Right cardiac atrium (tissue), 5 donors: ENCODE measurements around the gene TTC3. TPM values are rescaled to one million over a fixed set of nuclear protein-coding genes. Genes with fewer than 3 reads are reported as not detected.

Experiments
- ATAC-seq, 2 donors: fragments of 200-7000 bp; cut with Tn5 transposase; one replicate each; pipeline versions ENCODE4 v1.8.0 to v1.9.1; 2020; ENCODE audit warnings: moderate library complexity in 2 of 2, mild to moderate bottlenecking in 1 of 2
- DNase-seq, 3 donors: peaks; one replicate each; pipeline ENCODE4 v3.0.0-alpha.2; 2020
- H3K27ac ChIP-seq: one replicate; pipeline ENCODE4 v1.5.1; 2013; ENCODE audit warnings: mild to moderate bottlenecking, low read length, control low read depth, moderate library complexity
- H3K27me3 ChIP-seq: one replicate; pipeline ENCODE4 v1.6.1; 2013; ENCODE audit not compliant: control insufficient read depth, insufficient read depth
- H3K4me1 ChIP-seq: one replicate; pipeline ENCODE4 v1.6.1; 2013; ENCODE audit warnings: low read length; ENCODE audit not compliant: control insufficient read depth, insufficient read depth
- H3K4me3 ChIP-seq: one replicate; pipeline ENCODE4 v1.5.1; 2013; ENCODE audit warnings: low read length, control low read depth
- H3K9me3 ChIP-seq: one replicate; pipeline ENCODE4 v1.6.1; 2013; ENCODE audit warnings: low read length; ENCODE audit not compliant: control insufficient read depth
- WGBS: extraction: QIAGEN DNeasy Blood & Tissue Kit; methylation state at CpG from one replicate; pipeline ENCODE4 v1.1.7; 2013; 5-methylcytosine and 5-hydroxymethylcytosine counted together
- intact Hi-C, 4 donors: fragments of 100-400 bp; cut with DNase I; formaldehyde crosslinking; loops; one replicate each; pipeline versions ENCODE4 v1.11.0 to v1.14.0; 2022 to 2023
- polyA plus RNA-seq: library from polyadenylated mRNA; stranded (reverse); fragments of 200-250 nt; gene quantifications from one replicate; pipeline ENCODE4 v1.2.3, GENCODE V29; 2013
- total RNA-seq, 4 donors: library from RNA; stranded (reverse); fragmentation: NEBNext Ultra II Directional; extraction: Animal tissue kit (Norgen Biotek cat#: 25700); gene quantifications; one replicate each; pipeline ENCODE4 v1.2.1, GENCODE V29; 2021
- donor health status: healthy with polysubstance abuse.
- donor health status: DM: no; HTN: yes; CAD: no.
- donor health status: DM: no; HTN: no; CAD: no.
- donor health status: DM: no; HTN: yes; CAD: no; lungs with severe emphysema.
- donor health status: DM: yes; HTN: yes; CAD: no.

TTC3 gene
- total and polyA plus RNA-seq, 5 donors = 17.9 to 77.8 (median 66.0) TPM

GRCh38 chr21:37153196-37153934, 80.3 kb downstream of the TTC3 start:
- 82% methylated on average over 4 of the region's 4 CpGs for WGBS
- DNase-seq (peak in 1 of 3 donors; percentile 37), ATAC-seq (peak in 1 of 2 donors; percentile 42)
- Histone ChIP-seq H3K4me1 (peaks cover 4% of the 10 kb centered on the region), H3K27ac (no peak overlapping the region), H3K4me3 (no peak overlapping the region), H3K9me3 (no peaks in the 10 kb centered on the region), H3K27me3 (no peaks in the 10 kb centered on the region)
- intact Hi-C loops = no loop called here

GRCh38 chr21:37153935-37154350, 80.9 kb downstream of the TTC3 start:
- peak overlapping the region; percentile 30 for H3K27ac ChIP-seq
- no peaks in the 10 kb centered on the region for H3K27me3 ChIP-seq
- no peak overlapping the region for H3K4me3 ChIP-seq
- ATAC-seq = peak; percentile 62 to 89
- DNase-seq = peak; percentile 20 to 59 (median 54)
- intact Hi-C loops = no loop called here
- H3K9me3 ChIP-seq = no peaks in the 10 kb centered on the region
- H3K4me1 ChIP-seq = peaks cover 4% of the 10 kb centered on the region
- 48% methylated on average over 9 of the region's 9 CpGs for WGBS

GRCh38 chr21:37155186-37155585, 82.1 kb downstream of the TTC3 start:
- no peak overlapping the region for H3K4me3 ChIP-seq
- H3K27me3 ChIP-seq = no peaks in the 10 kb centered on the region
- WGBS = 72% methylated on average over 3 of the region's 3 CpGs
- no peak for DNase-seq
- peaks cover 4% of the 10 kb centered on the region for H3K4me1 ChIP-seq
- intact Hi-C loops = no loop called here
- H3K9me3 ChIP-seq = no peaks in the 10 kb centered on the region
- H3K27ac ChIP-seq = no peak overlapping the region
- no peak for ATAC-seq

- Histone ChIP-seq H3K9me3 (no peaks in the 10 kb centered on the region), H3K27ac (no peak overlapping the region), H3K4me3 (no peak overlapping the region), H3K27me3 (no peaks in the 10 kb centered on the region), H3K4me1 (peaks cover 4% of the 10 kb centered on the region)
- intact Hi-C loops = no loop called here
- no peak for DNase-seq
- WGBS = 87% methylated on average over 3 of the region's 3 CpGs
- no peak for ATAC-seq
These were observed 84.9 kb downstream of the TTC3 start for GRCh38 chr21:37157938-37158337.

- DNase-seq (no peak), ATAC-seq (no peak)
- H3K27ac ChIP-seq = no peak overlapping the region
- no peaks in the 10 kb centered on the region for H3K27me3 ChIP-seq
- intact Hi-C loops = no loop called here
- H3K4me3 ChIP-seq = no peak overlapping the region
- H3K9me3 ChIP-seq = no peaks in the 10 kb centered on the region
- no peaks in the 10 kb centered on the region for H3K4me1 ChIP-seq
- WGBS = 90% methylated on average over 8 of the region's 8 CpGs
These were observed 86.2 kb downstream of the TTC3 start for GRCh38 chr21:37159053-37159776.

- Histone ChIP-seq H3K27ac (no peak overlapping the region), H3K4me3 (no peak overlapping the region), H3K9me3 (no peaks in the 10 kb centered on the region), H3K27me3 (no peaks in the 10 kb centered on the region), H3K4me1 (no peaks in the 10 kb centered on the region)
- WGBS = 68% methylated on average over 1 of the region's 1 CpG
- intact Hi-C loops = no loop called here
- ATAC-seq = no peak
- DNase-seq = no peak
These were observed 86.9 kb downstream of the TTC3 start for GRCh38 chr21:37159949-37160348.

- Histone ChIP-seq H3K27ac (no peak overlapping the region), H3K27me3 (no peaks in the 10 kb centered on the region), H3K4me3 (no peak overlapping the region), H3K4me1 (no peaks in the 10 kb centered on the region), H3K9me3 (no peaks in the 10 kb centered on the region)
- DNase-seq (no peak), ATAC-seq (no peak)
- intact Hi-C loops = no loop called here
These were observed 91.7 kb downstream of the TTC3 start for GRCh38 chr21:37164742-37165141.

GRCh38 chr21:37165586-37165985, 92.5 kb downstream of the TTC3 start:
- Histone ChIP-seq H3K9me3 (no peaks in the 10 kb centered on the region), H3K4me3 (no peak overlapping the region), H3K27ac (no peak overlapping the region), H3K4me1 (no peaks in the 10 kb centered on the region), H3K27me3 (no peaks in the 10 kb centered on the region)
- 66% methylated on average over 4 of the region's 4 CpGs for WGBS
- no peak for DNase-seq
- intact Hi-C loops = no loop called here
- ATAC-seq = no peak

- WGBS = 65% methylated on average over 3 of the region's 3 CpGs
- Histone ChIP-seq H3K27me3 (no peaks in the 10 kb centered on the region), H3K27ac (no peak overlapping the region), H3K4me3 (no peak overlapping the region), H3K4me1 (no peaks in the 10 kb centered on the region), H3K9me3 (no peaks in the 10 kb centered on the region)
- no peak for DNase-seq
- intact Hi-C loops = no loop called here
- ATAC-seq = no peak
These were observed 93.7 kb downstream of the TTC3 start for GRCh38 chr21:37166733-37167132.

- Histone ChIP-seq H3K27me3 (no peaks in the 10 kb centered on the region), H3K4me3 (no peak overlapping the region), H3K4me1 (no peaks in the 10 kb centered on the region), H3K9me3 (no peaks in the 10 kb centered on the region), H3K27ac (no peak overlapping the region)
- 90% methylated on average over 4 of the region's 4 CpGs for WGBS
- DNase-seq = no peak
- intact Hi-C loops = no loop called here
- no peak for ATAC-seq
These were observed 95.6 kb downstream of the TTC3 start for GRCh38 chr21:37168666-37169065.

- Histone ChIP-seq H3K4me3 (no peak overlapping the region), H3K9me3 (no peaks in the 10 kb centered on the region), H3K27ac (no peak overlapping the region), H3K27me3 (no peaks in the 10 kb centered on the region), H3K4me1 (no peaks in the 10 kb centered on the region)
- 83% methylated on average over 3 of the region's 3 CpGs for WGBS
- DNase-seq (no peak), ATAC-seq (no peak)
- intact Hi-C loops = no loop called here
These were observed 99.6 kb downstream of the TTC3 start for GRCh38 chr21:37172646-37173045.
